Stimulated activated naive B cell treated with anti-CD40 and anti-IgM and Interleukin-4, amounts not matched to agents 10 μg/mL and 1 μg/mL and 100 μg/mL, for 72 hours (primary cell): ENCODE measurements around the gene GJA10.
"Not testable (repeated sequence)": the region's sequence is repeated elsewhere in the genome, so short reads cannot be mapped to it uniquely, and the experiment has no call there.

Experiments used
- ATAC-seq, 2 donors: fragments of 150-1000 bp; cut with Tn5 transposase; replicated peaks; 2 replicates each; pipeline ENCODE4 v1.10.0; 2021; ENCODE audit warnings: moderate library complexity in 1 of 2
- DNase-seq: peaks from one replicate; pipeline ENCODE4 v3.0.0; 2021
- H3K27ac Mint-ChIP-seq: one replicate; pipeline ENCODE4 v1.8.0; 2022; ENCODE audit warnings: mild to moderate bottlenecking, mixed read lengths
- H3K27me3 Mint-ChIP-seq, 2 donors: one replicate each; pipeline ENCODE4 v1.8.0; 2022; ENCODE audit warnings: mixed read lengths in 2 of 2
- H3K36me3 Mint-ChIP-seq, 2 donors: one replicate each; pipeline ENCODE4 v1.8.0; 2022; ENCODE audit warnings: mixed read lengths in 2 of 2, mild to moderate bottlenecking in 1 of 2
- H3K4me1 Mint-ChIP-seq, 2 donors: one replicate each; pipeline ENCODE4 v1.8.0; 2022; ENCODE audit warnings: mixed read lengths in 2 of 2, mild to moderate bottlenecking in 1 of 2
- H3K4me3 Mint-ChIP-seq, 2 donors: one replicate each; pipeline ENCODE4 v1.8.0; 2022; ENCODE audit warnings: mild to moderate bottlenecking in 2 of 2, mixed read lengths in 2 of 2, moderate library complexity in 1 of 2
- H3K9me3 Mint-ChIP-seq, 2 donors: one replicate each; pipeline ENCODE4 v1.8.0; 2022; ENCODE audit warnings: mixed read lengths in 2 of 2, mild to moderate bottlenecking in 1 of 2

GJA10 gene

GRCh38 chr6:89890845-89891528, 3.3 kb upstream of the GJA10 start:
- Mint-ChIP-seq H3K4me3 (peak overlapping the region in 1 of 2 donors; percentile 47), H3K4me1 (peaks cover 6 to 11% of the 10 kb centered on the region in 2 donors), H3K27me3 (peaks cover 38 to 70% of the 10 kb centered on the region in 2 donors)
- ATAC-seq, H3K9me3 Mint-ChIP-seq, DNase-seq, H3K27ac Mint-ChIP-seq, H3K36me3 Mint-ChIP-seq: not testable (repeated sequence)

GRCh38 chr6:89892577-89892976, 1.7 kb upstream of the GJA10 start:
- H3K36me3 Mint-ChIP-seq, H3K27ac Mint-ChIP-seq, DNase-seq, ATAC-seq, H3K4me3 Mint-ChIP-seq, H3K9me3 Mint-ChIP-seq: not testable (repeated sequence)
- peaks cover 42 to 74% of the 10 kb centered on the region in 2 donors for H3K27me3 Mint-ChIP-seq
- peaks cover 6 to 11% of the 10 kb centered on the region in 2 donors for H3K4me1 Mint-ChIP-seq

GRCh38 chr6:89895276-89895874, 1.1 kb downstream of the GJA10 start:
- Mint-ChIP-seq H3K27me3 (peaks cover 41 to 68% of the 10 kb centered on the region in 2 donors), H3K9me3 (no peaks in the 10 kb centered on the region), H3K27ac (no peak overlapping the region), H3K4me1 (peaks cover 6 to 11% of the 10 kb centered on the region in 2 donors), H3K36me3 (no peaks in the 10 kb centered on the region), H3K4me3 (no peak overlapping the region)
- no peak for DNase-seq
- no peak for ATAC-seq

GRCh38 chr6:89910001-89910901, 16.0 kb downstream of the GJA10 start:
- not testable (repeated sequence) for H3K36me3 Mint-ChIP-seq, ATAC-seq, H3K4me1 Mint-ChIP-seq, DNase-seq, H3K9me3 Mint-ChIP-seq, H3K27ac Mint-ChIP-seq, H3K4me3 Mint-ChIP-seq, H3K27me3 Mint-ChIP-seq

- peaks cover 6% of the 10 kb centered on the region in 2 donors for H3K9me3 Mint-ChIP-seq
- no peak overlapping the region for H3K27ac Mint-ChIP-seq
- peaks cover 4 to 6% of the 10 kb centered on the region in 2 donors for H3K27me3 Mint-ChIP-seq
- peaks cover 0 to 1% of the 10 kb centered on the region in 2 donors for H3K4me1 Mint-ChIP-seq
- DNase-seq = no peak
- ATAC-seq = no peak
- no peaks in the 10 kb centered on the region for H3K36me3 Mint-ChIP-seq
- no peak overlapping the region for H3K4me3 Mint-ChIP-seq
Measured at GRCh38 chr6:89910902-89911240, 16.6 kb downstream of the GJA10 start.

- Mint-ChIP-seq H3K4me3 (no peak overlapping the region), H3K27me3 (peaks cover 0 to 4% of the 10 kb centered on the region in 2 donors), H3K9me3 (peaks cover 14 to 22% of the 10 kb centered on the region in 2 donors), H3K27ac (no peak overlapping the region), H3K36me3 (peaks cover 4 to 11% of the 10 kb centered on the region in 2 donors), H3K4me1 (no peaks in the 10 kb centered on the region)
- no peak for DNase-seq
- no peak for ATAC-seq
Measured at GRCh38 chr6:89916136-89916920, 22.1 kb downstream of the GJA10 start.

GRCh38 chr6:89917216-89917615, 22.9 kb downstream of the GJA10 start:
- Mint-ChIP-seq H3K27me3 (peaks cover 0 to 3% of the 10 kb centered on the region in 2 donors), H3K4me1 (no peaks in the 10 kb centered on the region), H3K9me3 (peaks cover 14 to 22% of the 10 kb centered on the region in 2 donors), H3K36me3 (peaks cover 4 to 11% of the 10 kb centered on the region in 2 donors), H3K27ac (no peak overlapping the region), H3K4me3 (no peak overlapping the region)
- no peak for ATAC-seq
- DNase-seq = no peak

GRCh38 chr6:89917801-89918366, 23.6 kb downstream of the GJA10 start:
- Mint-ChIP-seq H3K4me3 (no peak overlapping the region), H3K27ac (no peak overlapping the region), H3K9me3 (peaks cover 14 to 22% of the 10 kb centered on the region in 2 donors), H3K36me3 (peaks cover 4 to 11% of the 10 kb centered on the region in 2 donors), H3K4me1 (no peaks in the 10 kb centered on the region), H3K27me3 (no peaks in the 10 kb centered on the region)
- ATAC-seq (no peak), DNase-seq (no peak)

GRCh38 chr6:89921197-89921596, 26.9 kb downstream of the GJA10 start:
- Mint-ChIP-seq H3K36me3 (peaks cover 5 to 16% of the 10 kb centered on the region in 2 donors), H3K4me1 (no peaks in the 10 kb centered on the region), H3K27ac (no peak overlapping the region), H3K9me3 (peaks cover 13% of the 10 kb centered on the region in 2 donors), H3K27me3 (no peaks in the 10 kb centered on the region), H3K4me3 (no peak overlapping the region)
- ATAC-seq (no peak), DNase-seq (no peak)

- H3K4me1 Mint-ChIP-seq = peaks cover 0 to 2% of the 10 kb centered on the region in 2 donors
- no peak overlapping the region for H3K27ac Mint-ChIP-seq
- peaks cover 8 to 11% of the 10 kb centered on the region in 2 donors for H3K9me3 Mint-ChIP-seq
- H3K27me3 Mint-ChIP-seq = no peaks in the 10 kb centered on the region
- H3K36me3 Mint-ChIP-seq = peaks cover 3 to 13% of the 10 kb centered on the region in 2 donors
- DNase-seq (no peak), ATAC-seq (no peak)
- no peak overlapping the region for H3K4me3 Mint-ChIP-seq
Measured at GRCh38 chr6:89921691-89922090, 27.4 kb downstream of the GJA10 start.

- Mint-ChIP-seq H3K27ac (peak overlapping the region; percentile 26), H3K27me3 (no peaks in the 10 kb centered on the region), H3K4me3 (no peak overlapping the region), H3K4me1 (peaks cover 9 to 27% of the 10 kb centered on the region in 2 donors), H3K9me3 (peaks cover 0 to 2% of the 10 kb centered on the region in 2 donors), H3K36me3 (peaks cover 8 to 32% of the 10 kb centered on the region in 2 donors)
- DNase-seq (no peak), ATAC-seq (peak; percentile 4 to 10)
Measured at GRCh38 chr6:89924231-89924630, 30.0 kb downstream of the GJA10 start.

- Mint-ChIP-seq H3K9me3 (peaks cover 0 to 2% of the 10 kb centered on the region in 2 donors), H3K27ac (no peak overlapping the region), H3K27me3 (no peaks in the 10 kb centered on the region), H3K36me3 (peaks cover 22 to 45% of the 10 kb centered on the region in 2 donors), H3K4me3 (no peak overlapping the region), H3K4me1 (peaks cover 15 to 38% of the 10 kb centered on the region in 2 donors)
- DNase-seq (no peak), ATAC-seq (peak; percentile 4 to 13)
Measured at GRCh38 chr6:89925826-89926225, 31.6 kb downstream of the GJA10 start.

GRCh38 chr6:89927264-89927663, 33.0 kb downstream of the GJA10 start:
- DNase-seq (no peak), ATAC-seq (peak; percentile 33 to 44)
- Mint-ChIP-seq H3K4me3 (no peak overlapping the region), H3K9me3 (peaks cover 0 to 2% of the 10 kb centered on the region in 2 donors), H3K4me1 (peaks cover 15 to 44% of the 10 kb centered on the region in 2 donors), H3K27me3 (no peaks in the 10 kb centered on the region), H3K36me3 (peaks cover 33 to 58% of the 10 kb centered on the region in 2 donors), H3K27ac (peak overlapping the region; percentile 71)
